Muscle layer of colon (tissue), 2 donors: ENCODE measurements around the gene LSS.

Experiments
- H3K27ac ChIP-seq: one replicate; pipeline ENCODE4 v1.7.0; 2013; ENCODE audit warnings: low read depth, mild to moderate bottlenecking, low read length, moderate library complexity
- H3K27me3 ChIP-seq, 2 donors: one replicate each; pipeline ENCODE4 v1.7.0; 2013; ENCODE audit warnings: low read length in 2 of 2, mild to moderate bottlenecking in 2 of 2; ENCODE audit not compliant: insufficient read depth in 2 of 2, control insufficient read depth in 1 of 2
- H3K36me3 ChIP-seq: one replicate; pipeline ENCODE4 v1.7.0; 2013; ENCODE audit warnings: mild to moderate bottlenecking, low read length; ENCODE audit not compliant: insufficient read depth
- H3K4me1 ChIP-seq: one replicate; pipeline ENCODE4 v1.7.0; 2013; ENCODE audit warnings: mild to moderate bottlenecking, low read length; ENCODE audit not compliant: insufficient read depth
- H3K4me3 ChIP-seq, 2 donors: one replicate each; pipeline ENCODE4 v1.7.0; 2013; ENCODE audit warnings: low read length in 2 of 2, low read depth in 1 of 2, mild to moderate bottlenecking in 1 of 2, moderate library complexity in 1 of 2
- H3K9ac ChIP-seq: one replicate; pipeline ENCODE4 v1.7.0; 2013; ENCODE audit warnings: low read length
- H3K9me3 ChIP-seq: one replicate; pipeline ENCODE4 v1.7.0; 2013; ENCODE audit warnings: mild to moderate bottlenecking, low read length
- donor health status: abdominal sarcoma.
- donor health status: Adenocarcinoma of cecum.

Gene LSS

GRCh38 chr21:46194374-46195334, 33.9 kb downstream of the LSS start:
- H3K36me3 ChIP-seq = peaks cover 62% of the 10 kb centered on the region
- H3K27ac ChIP-seq = no peak overlapping the region
- no peak overlapping the region for H3K4me3 ChIP-seq
- H3K4me1 ChIP-seq = no peaks in the 10 kb centered on the region
- no peak overlapping the region for H3K9ac ChIP-seq
- H3K9me3 ChIP-seq = no peaks in the 10 kb centered on the region
- H3K27me3 ChIP-seq = no peaks in the 10 kb centered on the region

GRCh38 chr21:46193829-46194373, 34.7 kb downstream of the LSS start:
- H3K4me3 ChIP-seq = no peak overlapping the region
- H3K27me3 ChIP-seq = no peaks in the 10 kb centered on the region
- no peak overlapping the region for H3K27ac ChIP-seq
- no peaks in the 10 kb centered on the region for H3K4me1 ChIP-seq
- H3K9ac ChIP-seq = no peak overlapping the region
- H3K9me3 ChIP-seq = no peaks in the 10 kb centered on the region
- peaks cover 56% of the 10 kb centered on the region for H3K36me3 ChIP-seq

DNA sequence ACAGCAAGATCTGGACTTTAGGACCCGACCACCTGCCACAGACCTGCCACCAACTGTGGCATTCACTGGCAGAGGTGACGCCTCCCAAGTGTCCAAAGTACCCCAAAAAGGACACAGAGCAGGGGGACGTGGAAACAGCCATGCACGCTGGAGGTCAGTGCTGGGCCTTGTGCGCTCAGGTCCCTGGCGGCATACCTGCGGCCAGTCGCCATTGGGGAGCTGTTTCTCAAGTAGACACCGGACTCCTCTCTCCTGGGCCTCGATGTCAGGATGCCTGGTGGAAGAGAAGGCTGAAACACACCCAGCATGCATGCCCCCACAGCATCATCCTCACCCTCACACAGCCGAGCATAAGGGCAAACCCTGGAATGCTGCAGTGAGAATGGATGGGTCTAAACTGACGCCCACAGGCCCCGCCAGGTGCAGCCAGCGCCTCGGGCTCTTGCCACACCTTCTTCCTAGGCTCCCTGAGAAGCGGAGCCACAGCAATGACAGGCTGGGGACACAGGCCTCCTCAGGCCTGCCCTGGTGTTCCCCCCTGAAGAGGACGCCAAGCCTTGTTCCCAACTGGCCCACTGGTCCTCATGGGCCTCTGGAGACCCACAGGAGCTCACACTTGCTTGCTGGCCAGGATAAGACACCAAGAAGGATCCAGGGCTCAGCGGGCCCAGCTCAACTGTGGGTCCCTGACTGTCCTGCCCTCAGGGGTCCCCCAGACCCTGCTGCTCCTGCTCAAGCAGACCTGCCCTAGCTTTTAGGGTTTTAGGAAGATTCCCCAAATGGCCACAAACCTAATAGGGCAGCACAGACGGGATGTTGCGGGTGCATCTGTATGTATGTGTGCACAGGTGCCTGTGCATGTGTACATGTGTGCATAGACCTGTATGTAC, 36.6 kb downstream of the LSS start:
- H3K9me3 ChIP-seq = no peaks in the 10 kb centered on the region
- no peak overlapping the region for H3K27ac ChIP-seq
- H3K4me3 ChIP-seq = no peak overlapping the region
- H3K27me3 ChIP-seq = no peaks in the 10 kb centered on the region
- peaks cover 50% of the 10 kb centered on the region for H3K36me3 ChIP-seq
- no peaks in the 10 kb centered on the region for H3K4me1 ChIP-seq
- H3K9ac ChIP-seq = no peak overlapping the region

GRCh38 chr21:46191257-46191685, 37.3 kb downstream of the LSS start:
- Histone ChIP-seq H3K27me3 (no peaks in the 10 kb centered on the region), H3K4me3 (no peak overlapping the region), H3K4me1 (no peaks in the 10 kb centered on the region), H3K9me3 (no peaks in the 10 kb centered on the region), H3K36me3 (peaks cover 45% of the 10 kb centered on the region), H3K27ac (no peak overlapping the region), H3K9ac (no peak overlapping the region)

DNA sequence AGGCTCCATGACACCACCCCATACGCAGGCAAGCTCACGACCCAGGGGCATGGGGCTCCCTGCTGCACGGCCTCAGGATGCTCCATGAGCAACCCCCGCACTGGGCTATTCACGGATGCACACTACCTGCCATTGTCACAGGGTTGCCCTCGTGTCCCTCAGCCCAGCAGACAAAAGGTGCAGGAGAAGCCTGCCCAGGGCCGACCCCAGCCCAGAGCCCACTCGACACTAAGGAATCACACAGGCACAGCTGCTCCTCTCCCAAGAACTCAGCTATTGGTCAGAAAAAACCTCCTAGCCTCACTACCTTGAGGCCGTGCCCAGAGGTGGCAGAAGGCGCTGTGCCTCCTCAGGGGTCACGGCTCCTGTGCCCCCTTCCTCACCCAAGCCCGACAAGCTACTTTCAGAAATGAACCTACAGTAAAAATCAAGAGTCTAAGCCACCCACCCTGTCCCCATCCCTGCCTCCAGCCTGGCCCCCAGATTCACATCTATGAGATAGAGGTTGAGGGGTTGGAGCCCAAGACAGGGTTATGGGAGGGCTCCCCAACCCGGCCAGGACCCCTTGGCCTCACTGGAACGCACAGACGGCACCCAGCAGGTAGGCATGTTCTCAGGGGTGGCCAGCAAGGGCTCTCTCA, 38.0 kb downstream of the LSS start:
- no peak overlapping the region for H3K27ac ChIP-seq
- H3K4me1 ChIP-seq = no peaks in the 10 kb centered on the region
- no peaks in the 10 kb centered on the region for H3K9me3 ChIP-seq
- H3K27me3 ChIP-seq = no peaks in the 10 kb centered on the region
- no peak overlapping the region for H3K4me3 ChIP-seq
- H3K9ac ChIP-seq = no peak overlapping the region
- peaks cover 38% of the 10 kb centered on the region for H3K36me3 ChIP-seq

GRCh38 chr21:46189959-46190490, 38.5 kb downstream of the LSS start:
- Histone ChIP-seq H3K9ac (no peak overlapping the region), H3K36me3 (peaks cover 32% of the 10 kb centered on the region), H3K27me3 (no peaks in the 10 kb centered on the region), H3K9me3 (no peaks in the 10 kb centered on the region), H3K4me1 (no peaks in the 10 kb centered on the region), H3K27ac (no peak overlapping the region), H3K4me3 (no peak overlapping the region)

DNA sequence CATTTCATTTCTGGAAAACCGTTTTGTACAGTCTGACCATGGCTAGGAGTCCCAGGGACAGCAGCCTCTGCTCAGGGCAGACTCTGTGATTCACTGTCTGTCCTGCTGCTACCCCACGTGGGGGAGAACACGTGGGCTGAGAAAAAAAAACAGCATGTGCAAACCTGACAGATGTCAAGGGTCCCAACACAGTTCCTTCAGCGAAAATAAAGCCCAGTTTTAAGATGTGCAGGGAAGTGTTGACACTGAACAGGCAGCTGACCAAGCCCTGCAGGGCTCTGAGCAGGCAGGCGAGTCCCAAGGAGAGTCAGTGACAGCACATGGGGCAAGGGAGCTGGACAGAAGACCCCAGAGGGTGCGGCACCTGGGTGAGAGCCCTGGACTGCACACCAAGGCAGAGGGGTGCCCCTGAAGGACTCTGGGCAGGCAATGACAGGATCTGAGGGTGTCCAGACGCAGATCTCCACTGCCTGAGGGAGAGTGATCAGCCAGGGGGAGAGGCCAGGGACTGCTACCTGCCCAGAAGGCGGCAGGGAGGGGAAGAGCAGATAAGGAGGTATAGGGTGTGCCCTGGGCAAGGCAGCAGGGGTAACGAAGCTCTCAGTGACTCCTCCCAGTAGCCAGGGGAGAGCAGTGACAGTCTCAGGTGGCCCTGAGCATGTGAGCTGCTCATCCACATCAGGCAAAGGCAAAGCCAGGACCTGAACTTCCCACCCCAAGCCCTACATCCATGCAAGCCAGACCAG, 39.2 kb downstream of the LSS start:
- Histone ChIP-seq H3K4me3 (no peak overlapping the region), H3K4me1 (no peaks in the 10 kb centered on the region), H3K27ac (no peak overlapping the region), H3K36me3 (peaks cover 26% of the 10 kb centered on the region), H3K9ac (no peak overlapping the region), H3K27me3 (no peaks in the 10 kb centered on the region), H3K9me3 (no peaks in the 10 kb centered on the region)

- Histone ChIP-seq H3K9me3 (no peaks in the 10 kb centered on the region), H3K4me3 (no peak overlapping the region), H3K27ac (no peak overlapping the region), H3K27me3 (no peaks in the 10 kb centered on the region), H3K9ac (no peak overlapping the region), H3K4me1 (no peaks in the 10 kb centered on the region), H3K36me3 (peaks cover 17% of the 10 kb centered on the region)
These were observed 40.1 kb downstream of the LSS start for GRCh38 chr21:46188226-46189212.

GRCh38 chr21:46187814-46188213, 40.8 kb downstream of the LSS start:
- Histone ChIP-seq H3K4me1 (no peaks in the 10 kb centered on the region), H3K27me3 (no peaks in the 10 kb centered on the region), H3K27ac (no peak overlapping the region), H3K36me3 (peaks cover 10% of the 10 kb centered on the region), H3K9me3 (no peaks in the 10 kb centered on the region), H3K9ac (no peak overlapping the region), H3K4me3 (no peak overlapping the region)
